Cardiac fibroblast (primary cell): ENCODE measurements around the gene HNMT.

ENCODE experiments used
- DNase-seq, 2 donors: peaks; one replicate each; pipeline versions ENCODE4 v3.0.0 to v3.0.0-alpha.2; 2010; ENCODE audit warnings: low read depth in 2 of 2
- H3K4me3 ChIP-seq, 2 donors: replicated peaks in 1 of 2; 1 replicate in 1 of 2; 2 replicates in 1 of 2; pipeline ENCODE4 v1.5.1; 2011; ENCODE audit warnings: low read depth in 2 of 2, low read length in 2 of 2, mild to moderate bottlenecking in 2 of 2, moderate library complexity in 1 of 2
- CTCF ChIP-seq: IDR thresholded peaks from one replicate; pipeline ENCODE4 v1.5.1; 2011; ENCODE audit warnings: low read depth, mild to moderate bottlenecking, low read length, inconsistent platforms

Gene HNMT

GRCh38 chr2:137963535-137964065 is 673 bp upstream of the HNMT start:
- DNase-seq, result peak in 1 of 2 donors; percentile 70
- H3K4me3 ChIP-seq, result peak overlapping the region in 1 of 2 donors; percentile 67
- TF ChIP-seq CTCF, result no peak

GRCh38 chr2:137964859-137965459 is 686 bp downstream of the HNMT start:
- DNase-seq, result peak in 1 of 2 donors; percentile 12
- no peak for TF ChIP-seq CTCF
- H3K4me3 ChIP-seq, result peak overlapping the region; percentile 47 to 67

DNA sequence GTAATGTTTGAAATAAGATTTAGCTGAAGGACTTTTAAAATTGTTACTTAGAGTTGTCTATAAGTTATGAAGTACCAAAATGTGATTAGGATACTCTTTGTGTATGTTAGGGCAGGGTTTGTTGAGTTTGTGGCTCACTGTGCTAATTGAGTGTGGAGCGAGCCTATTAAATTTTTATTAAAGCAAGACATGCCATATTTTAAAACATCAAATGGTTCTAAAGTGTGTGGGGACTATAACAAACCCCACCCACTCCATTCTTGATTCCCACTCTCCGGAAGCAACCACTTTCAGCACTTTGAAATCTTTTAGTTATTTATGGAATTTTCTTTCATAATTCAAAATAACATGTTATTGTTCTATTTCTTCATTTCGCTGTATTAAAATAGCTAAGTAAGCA is 1.8 kb downstream of the HNMT start:
- DNase-seq, result peak; percentile 11 to 47
- TF ChIP-seq CTCF, result no peak
- peak overlapping the region; percentile 17 to 67 for H3K4me3 ChIP-seq

- H3K4me3 ChIP-seq, result no peak overlapping the region
- no peak for TF ChIP-seq CTCF
- no peak for DNase-seq
These were observed 2.8 kb downstream of the HNMT start for GRCh38 chr2:137967042-137967441.

DNA sequence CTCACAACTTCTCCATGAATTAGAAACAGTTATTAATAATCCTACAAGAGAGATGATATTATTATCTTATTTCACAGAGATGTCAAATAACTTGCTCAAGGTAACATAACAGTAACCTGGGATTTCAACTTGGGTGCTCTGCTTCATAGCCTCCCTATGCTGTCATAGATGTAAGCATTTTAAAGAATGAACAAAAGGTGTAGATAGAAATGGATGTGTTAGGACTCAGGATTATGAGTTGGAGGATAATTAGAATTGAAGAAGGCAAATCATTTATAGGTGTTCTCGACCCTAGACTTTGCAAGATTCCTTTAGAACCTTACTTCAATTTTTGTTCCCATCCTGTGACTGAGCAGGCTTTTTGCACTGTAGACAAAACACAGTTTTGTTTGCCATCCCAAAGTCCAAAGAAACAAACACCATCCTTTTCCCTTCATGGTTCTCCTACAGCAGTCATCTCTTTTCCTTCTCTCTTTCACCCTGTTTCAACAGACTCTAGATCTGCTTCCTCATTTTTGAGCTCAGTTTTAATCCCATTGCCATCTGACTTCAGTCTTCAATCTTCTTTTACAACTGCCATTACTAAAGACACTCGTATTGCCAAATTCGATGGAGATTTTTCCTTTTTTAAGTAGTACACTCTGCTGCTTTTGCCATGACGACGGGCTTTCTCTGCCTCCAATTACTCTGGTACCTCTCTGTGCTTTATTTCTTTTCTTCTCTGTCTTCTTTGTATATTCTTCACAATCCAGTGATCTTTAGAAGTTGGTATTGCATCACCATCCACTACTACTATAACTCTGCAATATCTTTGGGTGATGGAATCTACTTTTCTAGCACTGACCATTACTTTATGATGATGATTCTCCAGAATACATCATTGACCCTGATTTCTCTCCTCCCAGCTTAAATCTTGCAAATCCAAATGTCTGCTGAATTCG is 4.5 kb downstream of the HNMT start:
- TF ChIP-seq CTCF, result no peak
- no peak overlapping the region for H3K4me3 ChIP-seq
- no peak for DNase-seq

DNA sequence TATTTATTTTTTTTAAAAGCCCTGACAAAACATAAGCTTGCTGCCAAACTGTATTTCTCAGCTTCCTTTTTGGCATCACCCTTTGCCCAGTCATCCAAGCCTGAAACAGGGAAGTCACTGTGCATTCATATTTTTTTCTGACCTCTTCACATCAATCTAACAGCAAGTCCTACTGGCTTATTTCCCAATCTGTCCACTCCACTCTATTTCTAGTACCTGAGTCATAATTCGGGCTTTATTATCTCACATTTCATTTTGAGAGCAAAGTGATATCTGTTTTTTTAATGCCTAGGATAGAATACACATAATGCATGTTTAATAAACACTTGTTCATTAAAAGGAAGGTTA is 5.1 kb downstream of the HNMT start:
- no peak for TF ChIP-seq CTCF
- H3K4me3 ChIP-seq, result no peak overlapping the region
- peak; percentile 98 for DNase-seq
